MCF 10A (cell line): ENCODE results near the gene CHD9. TPM values are rescaled to one million over a fixed set of nuclear protein-coding genes. Genes with fewer than 3 reads are reported as not detected.

Experiments used
- BruUV-seq: library from RNA; stranded (reverse); fragments of 400-500 nt; replicated peaks from 2 replicates; lab custom pipeline; 2021; lab: Mats Ljungman, UMichigan
- CTCF ChIA-PET: fragments of 300-600 bp; sonication (Branson Sonifier 250); formaldehyde crosslinking; extraction: SDS; loops from one replicate; lab custom pipeline; 2021; ENCODE audit warnings: antibody characterized with exemption, inconsistent platforms; lab: Yijun Ruan, JAX
- POLR2A ChIA-PET: fragments of 300-600, 350-650 bp; sonication (Branson Sonifier 250); formaldehyde crosslinking; extraction: SDS; loops from one replicate; lab custom pipeline; 2020; ENCODE audit warnings: antibody characterized with exemption, inconsistent platforms; lab: Yijun Ruan, JAX
- DNase-seq: peaks from one replicate; pipeline ENCODE4 v3.0.0-alpha.2; 2018; ENCODE audit not compliant: unreplicated experiment
- H3K27ac Mint-ChIP-seq: one replicate; pipeline ENCODE4 v1.8.0; 2022; ENCODE audit warnings: mild to moderate bottlenecking, low read depth, mixed read lengths; ENCODE audit not compliant: unreplicated experiment
- H3K27me3 Mint-ChIP-seq: one replicate; pipeline ENCODE4 v1.8.0; 2022; ENCODE audit warnings: mixed read lengths; ENCODE audit not compliant: insufficient read depth, unreplicated experiment
- H3K36me3 Mint-ChIP-seq: one replicate; pipeline ENCODE4 v1.8.0; 2022; ENCODE audit warnings: mild to moderate bottlenecking, moderate library complexity, mixed read lengths; ENCODE audit not compliant: insufficient read depth, unreplicated experiment
- H3K4me1 Mint-ChIP-seq: one replicate; pipeline ENCODE4 v1.8.0; 2022; ENCODE audit warnings: mixed read lengths; ENCODE audit not compliant: insufficient read depth, unreplicated experiment
- H3K4me3 Mint-ChIP-seq: one replicate; pipeline ENCODE4 v1.8.0; 2022; ENCODE audit warnings: mild to moderate bottlenecking, moderate library complexity, mixed read lengths; ENCODE audit not compliant: unreplicated experiment
- H3K9me3 Mint-ChIP-seq: one replicate; pipeline ENCODE4 v1.8.0; 2022; ENCODE audit warnings: mixed read lengths; ENCODE audit not compliant: unreplicated experiment
- intact Hi-C: fragments of 100-400 bp; cut with micrococcal nuclease; formaldehyde crosslinking; loops from 2 replicates; pipeline ENCODE4 v1.14.1; 2022
- total RNA-seq: library from RNA; stranded (reverse); gene quantifications from 2 replicates; pipeline ENCODE4 v1.2.3, GENCODE V29; 2022
- TF ChIP-seq, protein P1 (sequence below): fragments of 200-600 bp; IDR thresholded peaks from one replicate; pipeline ENCODE4 v1.8.0; 2022; ENCODE audit warnings: antibody characterized with exemption, mild to moderate bottlenecking; ENCODE audit not compliant: unreplicated experiment

CHD9 gene
- total RNA-seq, 1 experiment from 2014 or later: 62.8 TPM

DNA sequence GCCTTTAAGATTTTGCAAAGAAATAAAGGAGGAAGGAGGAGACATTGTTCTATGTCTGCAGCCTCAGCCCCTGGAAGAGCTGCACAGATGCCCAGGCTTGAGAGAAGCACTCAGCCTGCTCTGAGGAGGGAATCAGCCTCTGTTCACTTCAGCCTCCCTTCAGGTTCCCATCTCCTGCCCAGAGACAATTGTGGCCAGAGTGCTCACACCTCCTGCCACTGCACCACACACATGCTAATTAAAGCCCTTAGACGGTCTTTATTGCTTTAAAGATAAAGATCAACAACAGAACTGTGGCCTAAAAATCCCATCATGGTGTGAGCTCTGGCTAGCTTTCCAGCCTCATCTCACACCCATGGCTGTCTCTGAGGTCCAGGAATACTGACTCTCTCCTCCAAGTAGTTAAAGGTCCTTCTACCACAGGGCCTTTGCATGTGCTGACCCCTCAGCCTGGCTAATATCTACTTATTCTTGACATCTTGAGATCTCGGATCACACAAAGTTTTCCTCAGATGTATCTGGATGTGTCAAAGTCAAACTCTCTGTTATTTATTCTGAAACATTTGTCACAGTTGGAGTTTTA lies 35.9 kb upstream of the CHD9 start:
- H3K9me3 Mint-ChIP-seq: peaks cover 6% of the 10 kb centered on the region
- peaks cover 2% of the 10 kb centered on the region for H3K4me1 Mint-ChIP-seq
- intact Hi-C loops: no loop called here

DNA sequence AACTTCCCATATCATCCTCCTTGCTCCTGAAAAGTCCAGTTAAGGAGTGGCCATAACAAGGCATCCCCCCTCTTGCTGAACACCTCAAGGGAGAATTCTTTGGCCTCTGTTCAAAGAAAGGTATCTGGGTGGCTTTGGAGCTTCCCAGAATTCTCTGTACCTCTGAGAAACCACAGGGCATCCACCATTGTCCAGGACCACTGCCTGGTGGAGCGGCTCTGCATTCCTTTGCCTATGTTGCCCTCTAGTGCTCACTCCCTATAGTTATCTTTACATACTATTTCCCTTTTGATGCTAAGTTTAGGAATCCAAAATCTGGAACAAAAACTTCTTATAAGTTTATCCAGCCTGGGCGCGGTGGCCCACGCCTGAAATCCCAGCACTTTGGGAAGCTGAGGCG lies 32.4 kb upstream of the CHD9 start:
- ChIA-PET POLR2A (interaction anchor here (0.6 to 2.1 kb wide), 2 partner anchors 23 to 46 kb away, joined by 3 to 5 read pairs; no protein-coding TSS in a partner anchor), CTCF (interaction anchor here (0.6 to 4.4 kb wide), 50 partner anchors 8 to 1200 kb away, joined by 3 to 54 read pairs (median 3); partner anchors contain the start of gene CHD9NB)

More for the DNA sequence above, 35.9 kb upstream of the CHD9 start:
- DNase-seq: no peak
- TF ChIP-seq, protein P1, sequence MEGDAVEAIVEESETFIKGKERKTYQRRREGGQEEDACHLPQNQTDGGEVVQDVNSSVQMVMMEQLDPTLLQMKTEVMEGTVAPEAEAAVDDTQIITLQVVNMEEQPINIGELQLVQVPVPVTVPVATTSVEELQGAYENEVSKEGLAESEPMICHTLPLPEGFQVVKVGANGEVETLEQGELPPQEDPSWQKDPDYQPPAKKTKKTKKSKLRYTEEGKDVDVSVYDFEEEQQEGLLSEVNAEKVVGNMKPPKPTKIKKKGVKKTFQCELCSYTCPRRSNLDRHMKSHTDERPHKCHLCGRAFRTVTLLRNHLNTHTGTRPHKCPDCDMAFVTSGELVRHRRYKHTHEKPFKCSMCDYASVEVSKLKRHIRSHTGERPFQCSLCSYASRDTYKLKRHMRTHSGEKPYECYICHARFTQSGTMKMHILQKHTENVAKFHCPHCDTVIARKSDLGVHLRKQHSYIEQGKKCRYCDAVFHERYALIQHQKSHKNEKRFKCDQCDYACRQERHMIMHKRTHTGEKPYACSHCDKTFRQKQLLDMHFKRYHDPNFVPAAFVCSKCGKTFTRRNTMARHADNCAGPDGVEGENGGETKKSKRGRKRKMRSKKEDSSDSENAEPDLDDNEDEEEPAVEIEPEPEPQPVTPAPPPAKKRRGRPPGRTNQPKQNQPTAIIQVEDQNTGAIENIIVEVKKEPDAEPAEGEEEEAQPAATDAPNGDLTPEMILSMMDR: no peak
- Mint-ChIP-seq H3K27ac (no peak overlapping the region), H3K27me3 (peaks cover 11% of the 10 kb centered on the region), H3K36me3 (peaks cover 3% of the 10 kb centered on the region), H3K4me3 (no peak overlapping the region)
- POLR2A ChIA-PET: no interaction called here
- no TSS peak for BruUV-seq
- CTCF ChIA-PET: interaction anchor here (0.9 to 1.0 kb wide), 2 partner anchors 827 to 828 kb away, joined by 3 read pairs; no protein-coding TSS in a partner anchor

GRCh38 chr16:53024045-53024444 lies 30.7 kb upstream of the CHD9 start:
- TF ChIP-seq, protein P1: no peak
- H3K27me3 Mint-ChIP-seq: no peaks in the 10 kb centered on the region
- no peaks in the 10 kb centered on the region for H3K9me3 Mint-ChIP-seq
- no peak overlapping the region for H3K27ac Mint-ChIP-seq
- H3K4me3 Mint-ChIP-seq: no peak overlapping the region
- BruUV-seq: no TSS peak
- peaks cover 7% of the 10 kb centered on the region for H3K4me1 Mint-ChIP-seq
- DNase-seq: no peak
- peaks cover 5% of the 10 kb centered on the region for H3K36me3 Mint-ChIP-seq
- POLR2A ChIA-PET: interaction anchor here (0.7 kb wide), 1 partner anchor 1253 kb away, joined by 3 read pairs; no protein-coding TSS in a partner anchor
- intact Hi-C loops: loop anchor here (10.0 kb wide), 1 partner anchor 149 kb away; no protein-coding TSS in a partner anchor
- CTCF ChIA-PET: interaction anchor here (0.7 to 4.2 kb wide), 7 partner anchors 13 to 959 kb away, joined by 3 to 29 read pairs (median 5); no protein-coding TSS in a partner anchor

More for the DNA sequence above, 32.4 kb upstream of the CHD9 start:
- no peak overlapping the region for H3K4me3 Mint-ChIP-seq
- H3K27me3 Mint-ChIP-seq: no peaks in the 10 kb centered on the region
- intact Hi-C loops: loop anchor here (1.0 to 10.0 kb wide), 7 partner anchors 30 to 1204 kb away; partner anchors contain the start of gene CHD9NB
- no peaks in the 10 kb centered on the region for H3K9me3 Mint-ChIP-seq
- TF ChIP-seq, protein P1: peak; percentile 74
- DNase-seq: peak; percentile 65
- BruUV-seq: no TSS peak
- peaks cover 5% of the 10 kb centered on the region for H3K36me3 Mint-ChIP-seq
- H3K4me1 Mint-ChIP-seq: peaks cover 7% of the 10 kb centered on the region
- H3K27ac Mint-ChIP-seq: no peak overlapping the region

- POLR2A ChIA-PET: interaction anchor here (0.7 to 1.2 kb wide), 2 partner anchors 12 to 65 kb away, joined by 3 read pairs; no protein-coding TSS in a partner anchor
- Mint-ChIP-seq H3K4me1 (peaks cover 15% of the 10 kb centered on the region), H3K9me3 (no peaks in the 10 kb centered on the region), H3K36me3 (no peaks in the 10 kb centered on the region), H3K4me3 (no peak overlapping the region), H3K27ac (no peak overlapping the region), H3K27me3 (no peaks in the 10 kb centered on the region)
- no TSS peak for BruUV-seq
- TF ChIP-seq, protein P1: no peak
- CTCF ChIA-PET: interaction anchor here (1.3 to 1.5 kb wide), 2 partner anchors 9 to 961 kb away, joined by 3 to 12 read pairs; no protein-coding TSS in a partner anchor
- DNase-seq: no peak
- intact Hi-C loops: loop anchor here (10.0 kb wide), 1 partner anchor 155 kb away; no protein-coding TSS in a partner anchor
Observed at GRCh38 chr16:53029971-53030370, 24.8 kb upstream of the CHD9 start.
